ENCODE results near the gene ATXN2. TPM values are rescaled to one million over a fixed set of nuclear protein-coding genes. Genes with fewer than 3 reads are reported as not detected.

Gene ATXN2
- total RNA-seq, 1 experiment from 2014 or later = 78.5 TPM

DNA sequence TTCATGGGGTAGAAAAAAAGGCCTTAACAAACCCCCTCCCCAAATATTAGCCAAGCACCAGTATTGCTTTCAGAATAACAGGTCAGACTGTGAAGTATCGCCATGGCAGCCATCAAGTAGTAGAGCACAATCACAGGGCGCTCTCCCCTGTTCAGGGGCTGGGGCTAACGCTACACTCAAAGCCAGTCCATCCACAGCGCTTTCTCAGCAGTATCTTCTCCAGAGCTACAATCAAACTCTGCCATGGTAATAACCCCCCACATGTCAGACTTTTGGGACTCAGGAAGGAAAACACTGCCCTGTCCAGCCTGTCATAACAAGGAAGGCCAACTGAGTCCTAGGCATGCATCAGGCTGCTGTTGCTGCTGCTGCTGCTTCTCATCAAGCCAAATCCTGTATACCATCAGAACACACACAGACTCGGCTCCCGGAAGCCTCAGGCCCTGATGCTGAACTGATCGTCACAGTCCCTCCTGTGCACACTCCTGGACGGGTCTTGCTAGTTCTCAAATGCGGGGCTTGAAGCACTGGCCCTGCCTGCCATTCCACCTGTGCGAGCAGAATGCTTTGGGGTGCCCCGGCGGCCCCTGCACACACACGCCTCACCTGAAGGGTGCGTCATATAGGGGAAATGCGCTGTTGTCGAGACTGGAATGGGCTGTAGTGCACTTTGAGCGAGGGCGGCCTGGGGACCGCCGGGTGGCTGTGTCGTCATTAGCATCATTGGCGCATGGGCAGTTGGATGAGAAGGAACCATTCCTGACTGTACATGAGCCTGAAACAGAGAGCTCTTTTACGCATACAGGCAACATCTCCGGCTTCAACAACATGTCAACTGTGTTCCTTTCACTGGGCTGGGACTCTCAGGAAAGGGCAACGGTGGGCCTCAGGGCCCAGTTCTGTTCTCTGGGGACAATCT, 145.8 kb downstream of the ATXN2 start:
- Mint-ChIP-seq H3K9me3 (ENCODE audit: unreplicated experiment) (no peaks in the 10 kb centered on the region), H3K36me3 (ENCODE audit: insufficient read depth, unreplicated experiment) (peaks cover 85% of the 10 kb centered on the region), H3K4me1 (ENCODE audit: low read depth, unreplicated experiment) (no peaks in the 10 kb centered on the region), H3K27ac (ENCODE audit: unreplicated experiment) (no peak overlapping the region), H3K4me3 (ENCODE audit: unreplicated experiment) (no peak overlapping the region), H3K27me3 (ENCODE audit: insufficient read depth, unreplicated experiment) (no peaks in the 10 kb centered on the region)
- DNase-seq = no peak
- no TSS peak for BruUV-seq (replicated peaks)
- H3K4me3 ChIP-seq (ENCODE audit: low read depth, low read length) = no peak overlapping the region
- H3K36me3 ChIP-seq (ENCODE audit: control insufficient read depth, insufficient read depth, low read length) = peaks cover 6% of the 10 kb centered on the region
- H3K27me3 ChIP-seq (replicated peaks; ENCODE audit: control insufficient read depth, insufficient read depth, low read length) = no peaks in the 10 kb centered on the region
- intact Hi-C loops (cut with micrococcal nuclease; ENCODE audit: unreplicated experiment) = loop anchor here (2.0 kb wide), 1 partner anchor 123 kb away; no protein-coding TSS in a partner anchor
- POLR2A ChIA-PET = no interaction called here
- TF ChIP-seq, protein P1, sequence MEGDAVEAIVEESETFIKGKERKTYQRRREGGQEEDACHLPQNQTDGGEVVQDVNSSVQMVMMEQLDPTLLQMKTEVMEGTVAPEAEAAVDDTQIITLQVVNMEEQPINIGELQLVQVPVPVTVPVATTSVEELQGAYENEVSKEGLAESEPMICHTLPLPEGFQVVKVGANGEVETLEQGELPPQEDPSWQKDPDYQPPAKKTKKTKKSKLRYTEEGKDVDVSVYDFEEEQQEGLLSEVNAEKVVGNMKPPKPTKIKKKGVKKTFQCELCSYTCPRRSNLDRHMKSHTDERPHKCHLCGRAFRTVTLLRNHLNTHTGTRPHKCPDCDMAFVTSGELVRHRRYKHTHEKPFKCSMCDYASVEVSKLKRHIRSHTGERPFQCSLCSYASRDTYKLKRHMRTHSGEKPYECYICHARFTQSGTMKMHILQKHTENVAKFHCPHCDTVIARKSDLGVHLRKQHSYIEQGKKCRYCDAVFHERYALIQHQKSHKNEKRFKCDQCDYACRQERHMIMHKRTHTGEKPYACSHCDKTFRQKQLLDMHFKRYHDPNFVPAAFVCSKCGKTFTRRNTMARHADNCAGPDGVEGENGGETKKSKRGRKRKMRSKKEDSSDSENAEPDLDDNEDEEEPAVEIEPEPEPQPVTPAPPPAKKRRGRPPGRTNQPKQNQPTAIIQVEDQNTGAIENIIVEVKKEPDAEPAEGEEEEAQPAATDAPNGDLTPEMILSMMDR (IDR thresholded peaks at IDR 0.05; ENCODE audit: insufficient read depth in 1 of 2, low read depth in 1 of 2, low read length in 1 of 2, severe bottlenecking in 1 of 2, unreplicated experiment in 1 of 2) = no peak
- H3K4me1 ChIP-seq = no peaks in the 10 kb centered on the region
- H3K9me3 ChIP-seq = no peaks in the 10 kb centered on the region
- CTCF ChIA-PET = no interaction called here

DNA sequence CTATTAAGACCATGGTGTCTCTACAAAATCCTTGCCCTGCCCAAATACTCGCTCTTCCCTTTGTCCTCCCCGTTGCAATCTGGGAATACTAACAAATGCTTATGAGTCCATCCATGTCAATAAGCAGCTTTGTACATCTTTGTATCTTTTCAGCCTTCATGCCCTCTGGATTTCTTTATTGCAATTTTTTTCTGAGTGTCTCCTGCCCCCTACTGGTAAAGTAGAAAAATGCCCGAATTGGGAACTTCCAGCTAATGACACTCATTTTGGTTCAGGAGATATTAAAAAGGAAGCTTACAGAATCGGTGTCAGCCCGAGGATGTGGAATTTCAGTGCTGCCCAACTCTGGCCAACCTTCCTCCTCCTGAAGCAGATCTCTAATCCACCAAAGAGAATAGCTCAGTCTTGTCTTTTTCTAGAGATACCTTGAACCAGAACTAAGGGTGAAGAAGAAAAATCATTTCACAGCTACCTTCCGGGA, 147.4 kb downstream of the ATXN2 start:
- peaks cover 85% of the 10 kb centered on the region for H3K36me3 Mint-ChIP-seq (ENCODE audit: insufficient read depth, unreplicated experiment)
- H3K4me3 Mint-ChIP-seq (ENCODE audit: unreplicated experiment) = no peak overlapping the region
- intact Hi-C loops (cut with micrococcal nuclease; ENCODE audit: unreplicated experiment) = loop anchor here (1.0 to 2.0 kb wide), 3 partner anchors 47 to 121 kb away; partner anchors contain the start of gene SH2B3
- no peaks in the 10 kb centered on the region for H3K9me3 Mint-ChIP-seq (ENCODE audit: unreplicated experiment)
- Histone ChIP-seq H3K4me1 (no peaks in the 10 kb centered on the region), H3K27me3 (replicated peaks; ENCODE audit: control insufficient read depth, insufficient read depth, low read length) (no peaks in the 10 kb centered on the region), H3K36me3 (ENCODE audit: control insufficient read depth, insufficient read depth, low read length) (peaks cover 6% of the 10 kb centered on the region), H3K9me3 (no peaks in the 10 kb centered on the region), H3K4me3 (ENCODE audit: low read depth, low read length) (no peak overlapping the region)
- no peaks in the 10 kb centered on the region for H3K4me1 Mint-ChIP-seq (ENCODE audit: low read depth, unreplicated experiment)
- H3K27me3 Mint-ChIP-seq (ENCODE audit: insufficient read depth, unreplicated experiment) = no peaks in the 10 kb centered on the region
- CTCF ChIA-PET = interaction anchor here (0.8 to 2.3 kb wide), 10 partner anchors 9 to 122 kb away, joined by 3 to 32 read pairs (median 4); no protein-coding TSS in a partner anchor
- peak in 1 of 2 experiments; percentile 50 for DNase-seq
- H3K27ac Mint-ChIP-seq (ENCODE audit: unreplicated experiment) = no peak overlapping the region
- TF ChIP-seq, protein P1 (IDR thresholded peaks at IDR 0.05; ENCODE audit: insufficient read depth in 1 of 2, low read depth in 1 of 2, low read length in 1 of 2, severe bottlenecking in 1 of 2, unreplicated experiment in 1 of 2) = peak; percentile 70 to 75
- BruUV-seq (replicated peaks) = no TSS peak
- POLR2A ChIA-PET = no interaction called here

GRCh38 chr12:111451232-111451631, 147.9 kb downstream of the ATXN2 start:
- Mint-ChIP-seq H3K27me3 (ENCODE audit: insufficient read depth, unreplicated experiment) (no peaks in the 10 kb centered on the region), H3K27ac (ENCODE audit: unreplicated experiment) (no peak overlapping the region), H3K4me1 (ENCODE audit: low read depth, unreplicated experiment) (no peaks in the 10 kb centered on the region), H3K9me3 (ENCODE audit: unreplicated experiment) (no peaks in the 10 kb centered on the region), H3K36me3 (ENCODE audit: insufficient read depth, unreplicated experiment) (peaks cover 85% of the 10 kb centered on the region), H3K4me3 (ENCODE audit: unreplicated experiment) (no peak overlapping the region)
- no peak for DNase-seq
- Histone ChIP-seq H3K4me3 (ENCODE audit: low read depth, low read length) (no peak overlapping the region), H3K4me1 (no peaks in the 10 kb centered on the region), H3K27me3 (replicated peaks; ENCODE audit: control insufficient read depth, insufficient read depth, low read length) (no peaks in the 10 kb centered on the region), H3K9me3 (no peaks in the 10 kb centered on the region), H3K36me3 (ENCODE audit: control insufficient read depth, insufficient read depth, low read length) (peaks cover 7% of the 10 kb centered on the region)
- no TSS peak for BruUV-seq (replicated peaks)
- ChIA-PET CTCF (interaction anchor here (0.8 to 2.3 kb wide), 10 partner anchors 10 to 121 kb away, joined by 3 to 32 read pairs (median 4); no protein-coding TSS in a partner anchor), POLR2A (no interaction called here)
- TF ChIP-seq, protein P1 (IDR thresholded peaks at IDR 0.05; ENCODE audit: insufficient read depth in 1 of 2, low read depth in 1 of 2, low read length in 1 of 2, severe bottlenecking in 1 of 2, unreplicated experiment in 1 of 2) = no peak
- intact Hi-C loops (cut with micrococcal nuclease; ENCODE audit: unreplicated experiment) = loop anchor here (1.0 to 2.0 kb wide), 2 partner anchors 46 to 54 kb away; partner anchors contain the start of gene SH2B3
